HepG2 (cell line): ENCODE measurements around the gene U2AF2. TPM values are rescaled to one million over a fixed set of nuclear protein-coding genes. Genes with fewer than 3 reads are reported as not detected.

ENCODE experiments used
- ATAC-seq: fragments of 200-7000 bp; cut with Tn5 transposase; 3 replicates; pipeline ENCODE4 v1.9.1; 2020; ENCODE audit warnings: mild to moderate bottlenecking, moderate library complexity
- BruUV-seq: library from RNA; stranded (reverse); fragments of 400-500 nt; replicated peaks from 2 replicates; lab custom pipeline; 2021; lab: Mats Ljungman, UMichigan
- CTCF ChIA-PET: fragments of 300-600 bp; formaldehyde crosslinking; extraction: SDS; loops from one replicate; lab custom pipeline; 2021; ENCODE audit warnings: low total read pairs, inconsistent platforms, low intra/inter-chr PET ratio; lab: Yijun Ruan, JAX
- POLR2A ChIA-PET: fragments of 350-600 bp; sonication (Branson Sonifier 250); formaldehyde crosslinking; loops from one replicate; lab custom pipeline; 2020; ENCODE audit warnings: antibody characterized with exemption, inconsistent platforms; lab: Yijun Ruan, JAX
- DNase-seq: peaks from one replicate; pipeline ENCODE4 v3.0.0-alpha.2; 2015; ENCODE audit warnings: low spot score
- FAIRE-seq: peaks from 3 replicates; lab custom pipeline; 2011; peaks lifted over from hg19 to GRCh38; lab: Jason Lieb, UNC
- H2AFZ ChIP-seq: one replicate; pipeline ENCODE4 v1.6.1; 2011; ENCODE audit warnings: low read length, inconsistent platforms
- H3K27ac ChIP-seq: fragments of 300-600 bp; 3 replicates; pipeline ENCODE4 v1.8.0; 2011; ENCODE audit warnings: mixed run types, mild to moderate bottlenecking, mixed read lengths, low read length, inconsistent platforms; ENCODE audit not compliant: insufficient read depth; ENCODE audit errors: extremely low read length
- H3K27me3 ChIP-seq, 2 experiments: fragments of 200-600 bp in 1 of 2; 2 replicates in 1 of 2; 3 replicates in 1 of 2; pipeline versions ENCODE4 v1.6.0 to v1.8.0; 2011; ENCODE audit warnings: low read length in 2 of 2, mild to moderate bottlenecking in 2 of 2, moderate library complexity in 2 of 2, inconsistent platforms in 1 of 2; ENCODE audit not compliant: insufficient read depth in 2 of 2, control insufficient read depth in 1 of 2
- H3K36me3 ChIP-seq, 2 experiments: fragments of 200-600 bp in 1 of 2; replicated peaks in 1 of 2; 2 replicates in 1 of 2; 3 replicates in 1 of 2; pipeline versions ENCODE4 v1.5.1 to v1.8.0; 2011; ENCODE audit warnings: low read length in 2 of 2, inconsistent platforms in 1 of 2; ENCODE audit not compliant: insufficient read depth in 2 of 2, control insufficient read depth in 1 of 2
- H3K4me1 ChIP-seq: 2 replicates; pipeline ENCODE4 v1.5.1; 2012; ENCODE audit warnings: low read length, inconsistent platforms; ENCODE audit not compliant: insufficient read depth
- H3K4me2 ChIP-seq: 2 replicates; pipeline ENCODE4 v1.6.0; 2011; ENCODE audit warnings: low read depth, low read length, inconsistent platforms
- H3K4me3 ChIP-seq, 3 experiments: fragments of 200-600 bp in 1 of 3; sonication (generic), shearing (Covaris generic) in 1 of 3; replicated peaks in 1 of 3; 2 replicates each; pipeline ENCODE4 v1.5.1; 2011 to 2016; ENCODE audit warnings: low read length in 3 of 3, inconsistent platforms in 2 of 3, low read depth in 2 of 3, mild to moderate bottlenecking in 2 of 3, control low read depth in 1 of 3, mixed read lengths in 1 of 3; ENCODE audit not compliant: insufficient read depth in 1 of 3
- H3K79me2 ChIP-seq: one replicate; pipeline ENCODE4 v1.6.1; 2011; ENCODE audit warnings: low read length, inconsistent platforms; ENCODE audit not compliant: insufficient read depth
- H3K9ac ChIP-seq: 2 replicates; pipeline ENCODE4 v1.6.0; 2011; ENCODE audit warnings: mild to moderate bottlenecking, low read depth, low read length, inconsistent platforms; ENCODE audit not compliant: insufficient read depth
- H3K9me3 ChIP-seq: 2 replicates; pipeline ENCODE4 v1.5.1; 2012; ENCODE audit warnings: mild to moderate bottlenecking, low read length
- H4K20me1 ChIP-seq: 2 replicates; pipeline ENCODE4 v1.6.0; 2011; ENCODE audit warnings: inconsistent platforms, mild to moderate bottlenecking, low read length, moderate library complexity; ENCODE audit not compliant: insufficient read depth
- AKAP8 ChIP-seq: sonication (generic); formaldehyde crosslinking; IDR thresholded peaks from 2 replicates; pipeline ENCODE4 v1.5.1; 2020; ENCODE audit warnings: mild to moderate bottlenecking, missing genetic modification reagents
- HCFC1 ChIP-seq: fragments of 150-350 bp; IDR thresholded peaks from 2 replicates; pipeline ENCODE4 v1.6.1; 2014; ENCODE audit warnings: low read depth, low read length
- NFKB2 ChIP-seq: sonication (generic); formaldehyde crosslinking; IDR thresholded peaks from 2 replicates; pipeline ENCODE4 v1.4.0; 2020; ENCODE audit warnings: missing genetic modification reagents, borderline replicate concordance
- POLR2A ChIP-seq, 2 experiments: IDR thresholded peaks; 2 replicates each; pipeline ENCODE4 v1.6.1; 2011; ENCODE audit warnings: low read depth in 2 of 2, low read length in 2 of 2, mild to moderate bottlenecking in 1 of 2, moderate library complexity in 1 of 2; ENCODE audit not compliant: insufficient read depth in 1 of 2
- SAP130 ChIP-seq: IDR thresholded peaks from 2 replicates; pipeline ENCODE4 v1.6.1; 2016; ENCODE audit warnings: low read depth
- ZBTB2 ChIP-seq: sonication (generic); formaldehyde crosslinking; IDR thresholded peaks from 2 replicates; pipeline ENCODE4 v1.8.0; 2022; ENCODE audit warnings: low read depth, missing genetic modification reagents
- ZBTB38 ChIP-seq: sonication (generic); formaldehyde crosslinking; IDR thresholded peaks from 2 replicates; pipeline ENCODE4 v1.5.1; 2020; ENCODE audit warnings: mild to moderate bottlenecking, missing genetic modification reagents
- ZFP36 ChIP-seq: fragments of 150-350 bp; IDR thresholded peaks from 2 replicates; pipeline ENCODE4 v1.6.1; 2018; ENCODE audit warnings: borderline replicate concordance, low read length, low read depth; ENCODE audit not compliant: partially characterized antibody
- ZNF263 ChIP-seq: sonication (generic); formaldehyde crosslinking; IDR thresholded peaks from 2 replicates; pipeline ENCODE4 v1.4.0; 2020; ENCODE audit warnings: missing genetic modification reagents
- ZNF317 ChIP-seq: sonication (generic); formaldehyde crosslinking; IDR thresholded peaks from 2 replicates; pipeline ENCODE4 v1.5.0; 2020; ENCODE audit warnings: mild to moderate bottlenecking, missing genetic modification reagents
- WGBS: methylation state at CpG from one replicate; pipeline ENCODE4 v1.1.6; 2017; ENCODE audit warnings: low lambda C conversion rate; 5-methylcytosine and 5-hydroxymethylcytosine counted together
- in situ Hi-C: cut with HindIII; loops from 2 replicates; pipeline ENCODE4 v1.10.0; 2017; ENCODE audit warnings: low pct_unique_long_range_greater_than_20kb; ENCODE audit not compliant: extremely low pct_ligation_motif_present
- intact Hi-C: fragments of 100-400 bp; cut with micrococcal nuclease; formaldehyde crosslinking; loops from one replicate; pipeline ENCODE4 v1.10.0; 2022; ENCODE audit not compliant: unreplicated experiment
- polyA plus RNA-seq, 8 experiments: library from polyadenylated mRNA; depleted of rRNA in 3 of 8; stranded (reverse) in 7 of 8; unstranded in 1 of 8; fragments of >200 nt; fragmentation: Illumina TruSeq in 4 of 8; extraction: Trizol in 4 of 8; gene quantifications; 2 replicates each; pipeline versions ENCODE4 v1.2.1 to v1.2.3, GENCODE V29; 2011 to 2016; ENCODE audit warnings: low read depth in 4 of 8, missing spikeins in 1 of 8, mixed read lengths in 1 of 8; ENCODE audit not compliant: insufficient read depth in 1 of 8
- total RNA-seq, 5 experiments: library from RNA; depleted of rRNA; stranded (reverse); fragments of >200 nt; fragmentation: Illumina TruSeq; extraction: Trizol; gene quantifications; 2 replicates each; pipeline ENCODE4 v1.2.3, GENCODE V29; 2016; ENCODE audit warnings: low read depth in 1 of 5

The U2AF2 gene
- total and polyA plus RNA-seq, 2 of the 13 experiments (the other 11 are each of a cell fraction or from before 2014, with no cell fraction given): 84.3 to 124 TPM

GRCh38 chr19:55643887-55644176, 11.0 kb upstream of the U2AF2 start (continued):
- TF ChIP-seq ZBTB2 (CRISPR knock-in tag): no peak
- no peak for TF ChIP-seq HCFC1

GRCh38 chr19:55644191-55644833, 10.5 kb upstream of the U2AF2 start:
- Histone ChIP-seq H3K27ac (peak overlapping the region; percentile 79), H3K4me1 (peaks cover 61% of the 10 kb centered on the region), H2AFZ (no peak overlapping the region), H3K27me3 (no peaks in the 10 kb centered on the region; a peak in 1 of 5 replicates), H3K4me2 (peak overlapping the region; percentile 84), H4K20me1 (no peaks in the 10 kb centered on the region), H3K36me3 (peaks cover 0 to 10% of the 10 kb centered on the region in 2 experiments; a peak in 2 of 5 replicates), H3K79me2 (peaks cover 41% of the 10 kb centered on the region), H3K9ac (peak overlapping the region; percentile 84), H3K9me3 (no peaks in the 10 kb centered on the region), H3K4me3 (peak overlapping the region; percentile 92 to 96 (median 92))
- ATAC-seq (no peak), DNase-seq (no peak), FAIRE-seq (no peak)
- ChIA-PET CTCF (interaction anchor here (1.1 kb wide), 1 partner anchor 9 kb away, joined by 3 read pairs; no protein-coding TSS in a partner anchor), POLR2A (interaction anchor here (2.4 kb wide), 1 partner anchor 10 kb away, joined by 10 read pairs; the partner anchor contains the start of gene U2AF2)
- TF ChIP-seq POLR2A (IDR thresholded peaks at IDR 0.05; ENCODE audit: insufficient read depth in 1 of 2, low read depth in 2 of 2, low read length in 2 of 2) (0 out of 4 replicates have a peak, but pooled peaks of 1 of the 2 experiments have one; percentile 20), ZNF317 (CRISPR knock-in tag) (0 out of 2 replicates have a peak, but pooled peaks have one; percentile 31), ZBTB38 (CRISPR knock-in tag) (no peak), NFKB2 (peak; percentile 46; the same call in 1 of the 2 replicates), AKAP8 (CRISPR knock-in tag) (0 out of 2 replicates have a peak, but pooled peaks have one; percentile 20), ZNF263 (CRISPR knock-in tag) (peak; percentile 49; the same call in 1 of the 2 replicates), SAP130 (CRISPR knock-in tag) (peak; percentile 12; the same call in 1 of the 2 replicates), ZFP36 (no peak)
- BruUV-seq: no TSS peak
- in situ Hi-C loops: no loop called here
- intact Hi-C loops: no loop called here
- 35% methylated on average over 12 of the region's 12 CpGs for WGBS
